ENCODE data around the gene RPP21. TPM values are rescaled to one million over a fixed set of nuclear protein-coding genes. Genes with fewer than 3 reads are reported as not detected.

The RPP21 gene
- 23.3 TPM for polyA plus RNA-seq (ENCODE audit: insufficient read length)
- long read RNA-seq, donor 1, transcript RPP21-224 (5 exons, 525 nt): major isoform, 33 of 46 reads
- long read RNA-seq, donor 1, transcript RPP21-221 (4 exons, 594 nt): minor isoform, 7 of 46 reads
- long read RNA-seq, donor 1, partial matches to known transcripts: 0 of 46 reads
- long read RNA-seq, donor 1, other reads (novel, unspliced or antisense): 0 of 46 reads
- long read RNA-seq, donor 2, transcript RPP21-224 (5 exons, 525 nt): major isoform, 24 of 50 reads
- long read RNA-seq, donor 2, transcript RPP21-221 (4 exons, 594 nt): minor isoform, 7 of 50 reads
- long read RNA-seq, donor 2, partial matches to known transcripts: 13 of 50 reads
- long read RNA-seq, donor 2, other reads (novel, unspliced or antisense): 0 of 50 reads
- long read RNA-seq, donor 3, transcript RPP21-221 (4 exons, 594 nt): minor isoform, 5 of 23 reads
- long read RNA-seq, donor 3, transcript RPP21-224 (5 exons, 525 nt): major isoform, 17 of 23 reads
- long read RNA-seq, donor 3, partial matches to known transcripts: 0 of 23 reads
- long read RNA-seq, donor 3, other reads (novel, unspliced or antisense): 0 of 23 reads
- long read RNA-seq, donor 4, transcript RPP21-224 (5 exons, 525 nt): major isoform, 5 of 7 reads
- long read RNA-seq, donor 4, partial matches to known transcripts: 0 of 7 reads
- long read RNA-seq, donor 4, other reads (novel, unspliced or antisense): 0 of 7 reads
- long read RNA-seq, donor 5, transcript RPP21-224 (5 exons, 525 nt): major isoform, 60 of 92 reads
- long read RNA-seq, donor 5, transcript RPP21-221 (4 exons, 594 nt): minor isoform, 11 of 92 reads
- long read RNA-seq, donor 5, transcript RPP21-226 (4 exons, 621 nt): minor isoform, 6 of 92 reads
- long read RNA-seq, donor 5, partial matches to known transcripts: 7 of 92 reads
- long read RNA-seq, donor 5, other reads (novel, unspliced or antisense): 0 of 92 reads
- long read RNA-seq, donor 6, transcript RPP21-224 (5 exons, 525 nt): major isoform, 43 of 63 reads
- long read RNA-seq, donor 6, transcript RPP21-223 (5 exons, 522 nt): minor isoform, 8 of 63 reads
- long read RNA-seq, donor 6, transcript RPP21-221 (4 exons, 594 nt): minor isoform, 11 of 63 reads
- long read RNA-seq, donor 6, partial matches to known transcripts: 0 of 63 reads
- long read RNA-seq, donor 6, other reads (novel, unspliced or antisense): 0 of 63 reads
- long read RNA-seq, donor 7, transcript RPP21-221 (4 exons, 594 nt): minor isoform, 16 of 73 reads
- long read RNA-seq, donor 7, transcript RPP21-224 (5 exons, 525 nt): major isoform, 42 of 73 reads
- long read RNA-seq, donor 7, transcript RPP21-226 (4 exons, 621 nt): minor isoform, 6 of 73 reads
- long read RNA-seq, donor 7, partial matches to known transcripts: 7 of 73 reads
- long read RNA-seq, donor 7, other reads (novel, unspliced or antisense): 0 of 73 reads
- long read RNA-seq, donor 8, transcript RPP21-224 (5 exons, 525 nt): major isoform, 10 of 10 reads
- long read RNA-seq, donor 8, partial matches to known transcripts: 0 of 10 reads
- long read RNA-seq, donor 8, other reads (novel, unspliced or antisense): 0 of 10 reads

DNA sequence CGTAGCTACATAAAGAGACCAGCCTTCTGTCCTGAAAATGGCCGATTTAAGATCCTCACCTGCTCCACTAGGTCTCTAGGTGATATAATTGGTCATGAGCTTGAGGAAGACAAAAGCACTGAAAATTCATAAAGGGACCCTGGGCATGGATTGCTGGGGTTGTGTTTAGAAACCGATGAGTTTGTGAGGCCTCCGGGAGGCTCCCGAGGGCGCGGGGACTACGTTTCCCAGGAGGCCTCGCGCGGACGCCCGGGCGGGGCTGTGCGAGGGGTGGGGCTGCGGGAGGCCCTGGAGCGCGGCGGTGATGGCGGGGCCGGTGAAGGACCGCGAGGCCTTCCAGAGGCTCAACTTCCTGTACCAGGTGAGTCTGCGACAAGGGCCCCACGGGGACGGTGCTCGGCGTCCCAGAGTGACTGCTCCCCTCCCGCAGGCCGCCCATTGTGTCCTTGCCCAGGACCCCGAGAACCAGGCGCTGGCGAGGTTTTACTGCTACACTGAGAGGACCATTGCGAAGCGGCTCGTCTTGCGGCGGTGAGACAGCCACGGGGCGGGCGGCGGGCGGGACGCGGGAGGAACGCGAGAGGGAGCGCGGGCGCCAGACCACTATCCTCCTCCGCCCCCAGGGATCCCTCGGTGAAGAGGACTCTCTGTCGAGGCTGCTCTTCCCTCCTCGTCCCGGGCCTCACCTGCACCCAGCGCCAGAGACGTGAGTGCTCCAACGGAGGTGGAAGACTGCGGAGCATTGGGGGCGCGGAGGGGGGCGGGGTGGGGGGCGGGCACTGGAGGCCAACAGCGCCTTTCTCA lies at the start of gene RPP21:
Gene RPP21 (plus strand): TSS at position 289 of the 804 bp plus-strand sequence. CDS start 16 bp downstream, at position 305.
- peak; percentile 80 for DNase-seq

DNA sequence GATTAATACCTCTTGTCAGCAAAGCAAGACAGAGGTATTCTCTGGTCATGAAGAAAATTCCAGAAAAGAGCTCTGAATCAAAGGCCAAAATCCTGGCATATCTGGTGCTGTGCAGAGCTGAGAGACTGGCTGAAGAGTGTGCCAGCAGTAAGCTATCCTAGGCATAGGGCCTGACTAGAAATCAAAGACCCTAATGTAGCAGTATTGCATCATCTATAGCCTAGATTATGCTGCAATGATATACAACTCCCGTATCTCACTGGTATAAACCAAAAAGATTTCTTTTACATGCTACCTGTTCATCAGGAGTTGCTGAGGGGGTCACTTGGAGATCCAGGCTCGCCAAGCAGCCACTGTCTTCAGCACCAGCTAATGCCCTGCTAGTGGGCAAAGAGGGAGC lies 49.1 kb upstream of the RPP21 start:
- DNase-seq: no peak

DNA sequence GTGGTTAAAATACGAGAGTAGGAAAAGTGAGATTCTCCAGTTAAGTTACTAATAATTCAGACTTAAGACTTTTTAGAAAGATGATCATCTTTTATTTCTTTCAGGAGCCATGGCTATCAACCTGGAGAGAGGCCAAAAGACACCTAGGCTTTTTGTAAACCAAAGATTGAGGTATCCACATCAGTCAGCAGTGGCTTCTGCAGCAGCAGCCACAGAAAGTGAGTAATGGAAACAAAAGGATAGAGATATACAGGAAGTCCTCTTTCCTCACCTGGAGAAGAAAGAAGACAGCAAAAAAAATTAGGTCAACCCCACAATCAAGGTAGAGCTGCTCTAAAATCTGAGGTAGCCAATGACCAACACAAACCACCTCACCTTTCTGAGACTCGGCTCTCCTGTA lies 41.0 kb upstream of the RPP21 start:
- DNase-seq: no peak

DNA sequence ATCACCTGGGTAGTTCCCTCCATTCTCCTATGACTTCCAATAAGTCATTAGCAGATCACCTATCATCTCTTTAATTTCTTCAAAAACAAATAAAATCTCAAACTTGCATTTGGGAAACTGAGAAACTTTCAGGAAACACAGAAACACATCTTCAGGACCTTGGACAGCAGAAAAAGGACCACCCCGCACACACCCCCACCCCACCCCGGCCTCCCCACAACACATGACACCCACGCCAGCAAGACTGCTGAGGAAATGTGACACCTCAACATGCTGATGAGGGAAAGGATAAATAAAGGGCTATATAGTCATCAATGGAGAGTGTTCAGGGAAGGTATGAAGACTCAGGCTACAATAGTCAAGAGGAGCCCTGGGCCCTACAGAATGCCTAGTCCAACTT lies 33.9 kb upstream of the RPP21 start:
- no peak for DNase-seq

DNA sequence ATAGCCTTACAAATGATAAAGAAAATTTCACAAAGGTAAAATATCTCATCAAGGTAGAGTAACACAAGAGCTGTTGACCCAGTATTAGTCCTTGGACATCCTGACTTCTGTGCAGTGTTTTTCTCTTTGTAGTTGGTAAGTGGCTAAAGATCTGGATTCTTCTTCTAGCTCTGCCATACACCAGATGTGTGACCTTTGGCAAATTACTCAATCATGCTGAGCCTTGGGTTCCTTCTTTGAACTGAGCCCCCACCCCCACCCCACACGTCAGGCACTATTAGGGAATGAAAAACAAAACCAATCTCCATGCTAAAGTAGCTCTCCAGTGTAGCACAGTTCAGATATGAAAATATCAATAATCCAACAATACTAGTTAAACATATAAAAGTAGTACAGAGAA lies 33.3 kb upstream of the RPP21 start:
- DNase-seq: no peak

DNA sequence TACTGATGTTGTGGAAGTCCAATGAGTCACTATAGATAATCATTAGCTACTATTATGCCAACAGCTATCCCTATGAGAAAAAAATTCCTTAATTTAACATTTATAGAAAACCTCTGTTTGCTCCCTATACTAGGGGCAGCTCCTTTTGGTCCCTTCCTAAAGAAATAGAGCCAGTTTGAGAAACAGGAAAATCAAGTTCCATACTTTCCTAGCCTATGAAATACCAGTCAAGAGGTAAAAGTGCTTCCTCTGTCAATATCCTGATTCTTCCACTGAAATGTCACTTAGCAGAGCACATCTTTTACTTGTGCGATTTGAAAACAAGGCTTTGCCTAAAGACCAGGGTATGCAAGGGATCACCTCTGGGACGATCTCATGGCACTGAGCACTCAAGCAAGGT lies 32.7 kb upstream of the RPP21 start:
- DNase-seq: no peak

DNA sequence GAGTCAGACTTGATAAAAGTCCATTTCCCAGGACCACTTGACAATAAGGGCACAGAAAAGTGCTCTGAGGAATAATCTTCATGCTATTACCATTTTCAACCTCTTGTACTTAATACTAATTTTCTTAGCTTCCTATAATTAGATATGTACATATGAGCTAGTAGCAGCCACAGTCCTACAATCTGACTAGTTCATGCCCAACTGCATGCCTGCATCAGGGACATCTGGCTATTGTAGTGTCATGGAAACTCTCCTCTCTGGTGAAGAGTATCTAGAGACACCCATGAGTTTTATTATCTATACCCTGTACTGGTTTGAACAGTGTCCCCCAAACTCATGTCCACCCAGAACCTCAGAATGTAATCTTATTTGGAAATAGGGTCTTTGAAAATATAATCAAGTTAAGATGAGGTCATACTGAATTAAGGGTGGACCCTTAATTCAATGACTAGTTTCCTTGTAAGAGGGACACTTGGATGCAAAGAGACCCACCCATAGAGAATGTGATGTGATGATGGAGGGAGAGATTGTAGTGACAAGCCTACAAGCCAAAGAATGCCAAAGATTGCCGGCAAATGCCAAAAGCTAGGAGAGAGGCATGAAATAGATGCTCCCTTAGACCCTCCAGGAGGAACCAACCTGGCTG lies 32.2 kb upstream of the RPP21 start:
- DNase-seq: no peak

DNA sequence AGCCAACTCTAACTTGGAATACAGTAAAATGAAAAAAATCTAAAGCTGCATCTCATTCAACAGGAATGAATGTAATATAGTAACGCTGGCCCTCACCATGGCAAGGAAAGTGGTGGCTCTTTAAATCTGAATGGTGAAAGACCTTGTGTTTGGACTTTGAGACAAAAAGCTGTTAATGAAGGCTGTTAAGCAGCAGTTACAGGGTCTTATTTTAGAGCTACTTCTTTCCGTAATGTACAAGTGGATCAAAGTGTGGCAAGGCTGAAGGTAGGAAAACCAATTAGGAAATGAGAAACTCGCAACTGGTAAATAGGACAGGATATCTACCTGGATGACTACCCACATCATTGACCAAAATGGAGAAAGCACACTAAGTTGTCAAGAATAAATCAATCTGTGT lies 29.8 kb upstream of the RPP21 start:
- DNase-seq: no peak

DNA sequence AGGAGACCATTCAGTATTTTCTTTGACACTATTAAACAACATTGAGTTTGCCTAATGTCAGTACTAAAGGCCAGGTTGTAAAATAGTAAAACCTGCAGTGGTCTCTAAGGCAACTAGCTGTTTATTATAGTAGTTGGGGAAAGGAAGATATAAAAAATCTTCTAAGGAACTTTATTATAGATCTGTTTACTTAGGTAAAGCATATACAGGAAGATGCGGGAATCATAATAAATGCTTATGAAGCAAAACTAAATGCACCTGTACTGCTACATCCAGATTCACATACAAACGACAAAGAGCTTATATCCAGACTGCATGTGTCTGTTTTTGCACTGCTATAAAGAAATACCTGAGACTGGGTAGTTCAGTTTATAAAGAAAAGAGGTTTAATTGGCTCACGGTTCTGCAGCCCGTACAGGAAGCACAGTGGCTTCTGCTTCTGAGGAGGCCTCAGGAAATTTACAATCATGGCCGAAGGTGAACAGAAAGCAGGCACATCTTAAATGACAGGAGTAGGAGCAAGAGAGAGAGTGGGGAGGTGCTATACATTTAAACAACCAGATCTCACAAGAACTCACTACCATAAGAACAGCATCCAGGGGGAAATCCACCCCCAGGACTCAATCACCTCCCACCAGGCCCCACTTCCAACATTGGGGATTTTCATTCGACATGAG lies 26.9 kb upstream of the RPP21 start:
- DNase-seq: no peak

DNA sequence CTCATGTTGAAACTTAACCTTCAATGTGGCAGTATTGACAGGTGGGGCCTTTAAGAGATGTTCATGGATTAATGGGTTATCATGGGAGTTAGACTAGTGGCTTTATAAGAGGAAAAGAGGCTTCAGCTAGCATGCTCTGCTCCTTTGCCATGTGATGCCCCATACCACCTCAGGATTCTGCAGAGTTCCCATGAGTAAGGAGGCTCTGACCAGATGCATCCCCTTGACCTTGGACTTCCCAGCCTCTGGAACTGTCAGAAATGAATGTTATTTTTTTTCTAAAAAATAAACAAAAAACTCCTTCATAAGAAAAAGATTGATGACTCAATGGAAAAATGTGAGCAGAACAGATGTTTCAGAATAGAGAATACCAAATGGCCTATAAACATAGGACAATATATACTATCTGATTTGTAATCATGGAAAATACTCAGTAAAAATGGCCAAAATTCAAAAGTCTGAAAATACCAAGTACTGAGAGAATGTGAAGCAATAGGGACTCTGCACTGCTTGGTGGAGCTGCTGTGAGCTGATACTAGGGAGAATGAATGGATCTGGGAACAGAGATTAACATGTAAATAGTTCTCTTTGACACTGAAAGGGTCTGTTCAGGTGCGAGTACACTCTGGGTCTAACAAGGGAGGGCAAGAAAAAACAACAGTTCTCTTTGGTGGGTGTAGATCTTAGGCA lies 25.7 kb upstream of the RPP21 start:
- no peak for DNase-seq

DNA sequence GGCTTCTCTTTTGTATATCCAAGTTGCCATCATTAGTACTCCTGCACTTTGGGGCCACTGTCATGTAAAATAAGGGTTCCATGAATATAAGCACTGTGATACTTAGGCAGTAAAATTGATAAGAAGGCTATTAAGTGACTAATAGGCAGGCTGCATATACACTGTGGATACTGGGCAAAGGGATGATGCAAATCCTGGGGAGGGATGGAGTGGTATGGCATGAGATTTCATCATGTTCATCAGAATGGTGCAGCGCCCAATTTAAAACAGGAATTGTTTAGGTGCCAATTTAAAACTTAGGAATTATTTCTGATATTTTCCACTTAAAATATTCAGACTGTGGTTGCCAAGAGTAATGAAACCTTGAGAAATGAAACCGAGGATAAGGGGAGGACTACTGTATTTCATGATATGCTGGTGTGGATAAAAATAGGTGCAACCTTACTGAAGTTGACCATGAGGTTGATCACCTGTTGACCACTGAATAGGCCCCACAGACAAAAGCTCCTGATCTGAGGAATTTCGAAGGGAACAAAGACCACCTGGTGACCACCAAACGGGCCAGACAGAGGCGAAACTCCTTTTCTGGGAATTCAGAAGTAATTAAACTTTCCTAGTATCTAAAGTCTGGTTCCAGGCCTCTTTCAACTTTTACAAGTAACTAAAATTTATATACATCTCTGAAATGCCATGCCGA lies 23.1 kb upstream of the RPP21 start:
- no peak for DNase-seq

DNA sequence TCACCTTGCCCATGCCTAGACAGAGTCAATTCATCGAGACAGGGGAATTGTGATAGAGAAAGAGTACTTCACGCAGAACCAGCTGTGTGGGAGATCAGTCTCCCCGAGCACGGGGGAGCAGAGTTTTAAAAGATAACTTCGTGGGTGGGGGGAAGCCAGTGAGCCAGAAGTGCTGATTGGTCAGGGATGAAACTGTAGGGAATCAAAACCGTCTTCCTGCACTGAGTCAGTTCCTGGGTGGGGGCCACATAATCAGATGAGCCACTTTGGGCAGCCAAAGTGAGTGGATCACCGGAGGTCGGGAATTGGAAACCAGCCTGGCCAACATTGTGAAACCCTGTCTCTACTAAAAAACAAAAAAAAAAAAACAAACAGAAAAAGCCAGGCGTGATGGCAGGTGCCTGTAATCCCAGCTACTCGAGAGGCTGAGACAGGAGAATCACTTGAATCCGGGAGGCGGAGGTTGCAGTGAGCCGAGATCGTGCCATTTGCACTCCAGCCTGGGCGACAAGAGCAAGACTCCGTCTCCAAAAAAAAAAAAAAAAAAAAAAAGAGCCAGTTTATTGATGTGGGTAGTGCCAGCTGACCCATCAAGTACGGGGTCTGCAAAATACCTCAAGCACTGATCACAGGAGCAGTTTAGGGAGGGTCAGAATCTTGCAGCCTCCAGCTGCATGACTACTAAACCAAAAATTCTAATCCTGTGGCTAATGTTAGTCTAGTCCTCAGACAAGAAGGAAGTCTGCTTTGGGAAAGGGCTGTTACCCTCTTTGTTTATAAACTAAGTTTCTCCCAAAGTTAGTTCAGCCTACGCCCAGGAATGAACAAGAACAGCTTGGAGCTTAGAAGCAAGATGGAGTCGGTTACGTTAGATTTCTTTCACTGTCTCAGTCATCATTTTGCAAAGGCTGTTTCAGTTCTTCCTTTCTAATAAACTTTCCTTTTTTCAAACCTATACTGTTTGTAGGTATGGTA lies 22.1 kb upstream of the RPP21 start:
- no peak for DNase-seq

DNA sequence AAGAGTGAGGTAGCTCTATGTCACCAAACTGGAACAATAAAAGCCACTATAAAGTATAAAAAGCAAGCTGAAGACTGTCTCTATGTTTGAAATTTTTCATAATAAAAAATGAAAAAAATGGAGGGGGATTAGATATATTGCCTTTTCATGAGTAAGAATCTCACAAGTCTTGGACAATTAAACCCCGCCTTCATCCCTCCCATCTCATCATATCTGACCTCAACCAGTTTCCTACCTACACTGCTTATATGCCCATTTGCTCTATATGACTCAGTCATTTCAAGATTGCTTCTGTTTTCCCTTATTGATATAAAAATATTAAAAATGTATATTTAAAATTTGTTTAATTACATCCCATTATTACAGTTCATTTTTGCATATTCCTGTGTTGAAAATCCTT lies 21.1 kb upstream of the RPP21 start:
- no peak for DNase-seq

DNA sequence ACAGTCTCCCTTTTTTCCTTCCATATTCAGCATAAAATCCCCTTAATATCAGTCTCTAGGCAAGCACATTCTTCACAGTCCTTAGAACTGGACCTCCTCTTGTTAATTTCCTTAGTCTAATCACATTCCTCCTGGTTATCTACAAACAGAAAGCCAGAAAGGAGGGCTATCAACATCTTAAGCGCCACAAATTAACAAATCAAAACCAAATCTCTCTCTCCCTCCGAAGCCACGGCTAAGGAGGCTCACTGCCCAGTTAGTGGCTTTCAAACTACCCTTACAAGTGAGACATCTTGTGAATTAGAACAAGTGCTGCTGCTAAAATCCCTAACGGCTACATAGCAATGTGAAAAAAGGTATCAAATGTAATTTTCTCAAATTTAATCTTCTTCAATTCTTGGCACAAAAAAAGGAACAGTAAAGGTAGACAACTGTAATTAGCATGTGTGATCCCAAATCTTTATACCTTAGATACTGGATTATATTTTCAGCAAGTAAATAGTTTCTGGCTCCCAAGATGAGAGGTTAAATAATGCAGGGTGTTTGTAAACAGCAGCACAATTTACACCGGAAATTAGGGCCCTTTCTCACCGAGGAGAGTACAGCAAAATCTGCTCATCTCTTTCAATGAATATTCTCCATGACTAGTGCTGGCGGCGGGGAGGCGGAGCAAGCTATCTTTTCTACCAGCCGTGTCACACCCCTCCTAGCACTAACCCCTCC lies 19.6 kb upstream of the RPP21 start:
- DNase-seq: no peak

DNA sequence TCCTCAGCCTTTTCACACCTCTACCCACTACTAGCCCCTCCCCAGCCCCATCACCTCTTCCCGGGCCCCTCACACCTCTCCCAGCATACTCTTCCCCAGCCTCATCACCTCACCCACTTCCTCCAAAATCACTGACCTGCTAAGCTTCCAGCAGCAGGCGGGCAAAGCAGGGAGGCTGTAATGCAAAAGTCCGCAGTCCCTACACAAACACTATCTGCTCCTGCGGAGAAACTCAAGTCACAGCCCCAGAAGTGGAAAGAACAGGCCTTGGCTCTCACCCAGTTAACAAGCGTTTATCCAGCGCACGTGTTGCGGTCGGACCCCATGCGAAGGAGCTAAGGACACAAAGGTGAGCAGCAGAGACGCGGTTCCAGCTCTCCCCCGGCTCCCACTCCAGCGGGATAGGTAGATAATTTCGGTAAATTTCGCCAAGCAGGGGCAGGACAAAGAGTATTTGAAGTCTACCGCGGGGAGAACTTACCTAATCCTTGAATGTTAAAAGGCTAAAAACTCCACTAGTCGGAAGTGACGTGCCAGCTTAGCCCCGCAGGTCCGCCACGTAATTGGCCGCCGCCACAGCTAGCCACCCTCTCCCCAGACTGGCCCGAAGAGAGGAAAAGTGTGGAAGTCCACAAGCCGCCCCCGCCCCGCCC lies 19.0 kb upstream of the RPP21 start:
- DNase-seq: peak; percentile 78

Measured in left kidney (tissue), 8 donors.